HuH-7 (cell line): ENCODE results near the gene FKBP1A.

Source experiments
- DNase-seq: peaks from one replicate; pipeline ENCODE4 v3.0.0; 2011; ENCODE audit warnings: low spot score

FKBP1A gene

DNA sequence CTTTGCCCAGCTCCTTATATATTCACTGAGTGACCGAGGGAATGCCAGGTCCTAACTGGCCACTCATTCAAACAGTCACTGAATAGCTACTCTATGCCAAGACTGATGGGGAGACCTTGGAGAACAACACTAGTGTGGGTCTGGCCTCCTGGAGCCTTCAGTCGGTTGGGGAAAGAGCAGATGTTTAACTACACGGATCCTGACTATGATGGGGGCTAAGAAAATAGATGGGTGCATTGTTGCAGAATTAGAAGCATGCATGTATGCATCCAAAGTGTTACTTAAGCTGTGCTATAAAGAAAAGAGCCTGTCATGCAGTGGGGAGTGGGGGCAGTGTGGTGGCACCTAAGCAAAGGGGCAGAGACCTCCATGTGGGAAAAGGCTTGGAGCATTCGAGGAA is 6.5 kb downstream of the FKBP1A start:
- no peak for DNase-seq

DNA sequence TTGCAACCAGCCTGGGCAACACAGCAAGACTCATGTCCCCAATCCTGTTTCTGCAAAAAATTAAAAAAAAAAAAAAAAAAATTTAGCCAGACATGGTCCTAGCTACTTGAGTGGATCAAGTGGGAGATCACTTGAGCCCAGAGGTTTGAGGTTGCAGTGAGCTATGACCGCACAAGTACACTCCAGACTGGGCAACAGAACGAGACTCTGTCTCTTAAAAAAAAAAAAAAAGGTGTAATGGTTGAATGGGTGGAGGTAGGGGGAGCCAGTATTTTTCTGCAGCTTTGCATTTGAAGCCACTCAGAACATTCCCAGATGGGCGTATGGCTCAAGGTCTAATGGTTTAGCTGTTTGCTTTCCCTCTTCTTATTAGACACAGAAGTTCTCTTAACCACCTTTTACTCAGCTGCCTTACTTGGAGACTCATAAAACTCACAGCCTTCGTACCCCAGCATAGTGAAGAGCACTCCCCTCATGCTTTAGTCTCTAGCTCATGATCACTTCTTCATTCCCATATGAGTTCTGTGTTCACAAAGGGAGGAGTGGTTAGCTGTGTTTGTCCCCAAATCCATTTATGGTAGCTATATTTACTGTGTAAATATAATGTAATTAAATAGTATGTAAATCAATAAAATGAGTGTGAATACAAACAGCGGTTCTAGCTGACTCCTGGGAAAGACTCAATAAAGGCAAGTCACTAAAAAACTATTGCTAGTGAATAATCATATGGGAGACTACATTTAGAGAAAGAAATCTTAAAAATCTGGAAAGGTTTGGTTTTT is 9.0 kb downstream of the FKBP1A start:
- peak; percentile 45 for DNase-seq

- no peak for DNase-seq
Observed at GRCh38 chr20:1382670-1383069, 10.2 kb downstream of the FKBP1A start.

DNA sequence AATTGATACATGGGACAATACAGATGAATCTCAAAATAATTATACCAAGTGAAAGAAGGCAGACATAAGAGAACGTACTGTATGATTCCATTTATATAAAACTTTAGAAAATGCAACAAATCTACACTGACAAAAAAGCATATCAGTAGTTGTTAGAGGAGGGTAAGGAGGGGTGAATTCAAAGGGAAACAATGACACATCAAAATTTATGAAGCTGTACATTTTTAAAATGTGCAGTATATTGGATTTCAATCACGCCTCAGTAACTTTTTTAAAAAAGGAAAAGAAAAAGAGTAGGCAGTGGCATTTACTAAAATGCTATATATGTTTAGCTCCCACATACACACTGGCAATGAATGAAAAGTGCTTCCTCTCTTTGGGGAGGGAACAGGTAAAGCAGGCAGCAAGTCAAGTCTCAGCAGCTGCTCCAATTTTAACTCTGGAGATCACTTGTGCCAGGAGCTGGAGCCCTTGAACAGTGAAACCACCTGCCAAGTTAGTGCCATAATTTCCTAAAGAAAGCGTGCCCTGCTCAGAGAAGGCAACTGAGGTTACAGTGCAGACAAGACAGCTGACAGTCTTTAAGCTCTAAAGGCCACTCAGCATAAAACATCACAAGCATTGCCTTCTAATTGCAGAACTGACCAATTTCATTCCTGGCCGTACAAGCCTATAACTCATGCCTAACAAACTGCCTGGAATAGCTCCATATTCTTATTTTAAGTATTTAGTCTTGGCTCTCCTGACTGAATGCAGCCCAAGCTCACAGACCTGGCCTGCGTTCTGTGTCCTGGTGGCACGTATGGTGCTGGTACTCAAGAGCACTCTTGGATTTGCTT is 10.9 kb downstream of the FKBP1A start:
- DNase-seq = no peak

GRCh38 chr20:1378735-1379125 is 14.1 kb downstream of the FKBP1A start:
- DNase-seq = no peak

- DNase-seq = no peak
Observed at GRCh38 chr20:1377984-1378734, 14.7 kb downstream of the FKBP1A start.

- no peak for DNase-seq
Observed at GRCh38 chr20:1377341-1377871, 15.4 kb downstream of the FKBP1A start.

GRCh38 chr20:1376408-1377270 is 16.2 kb downstream of the FKBP1A start:
- DNase-seq = no peak

DNA sequence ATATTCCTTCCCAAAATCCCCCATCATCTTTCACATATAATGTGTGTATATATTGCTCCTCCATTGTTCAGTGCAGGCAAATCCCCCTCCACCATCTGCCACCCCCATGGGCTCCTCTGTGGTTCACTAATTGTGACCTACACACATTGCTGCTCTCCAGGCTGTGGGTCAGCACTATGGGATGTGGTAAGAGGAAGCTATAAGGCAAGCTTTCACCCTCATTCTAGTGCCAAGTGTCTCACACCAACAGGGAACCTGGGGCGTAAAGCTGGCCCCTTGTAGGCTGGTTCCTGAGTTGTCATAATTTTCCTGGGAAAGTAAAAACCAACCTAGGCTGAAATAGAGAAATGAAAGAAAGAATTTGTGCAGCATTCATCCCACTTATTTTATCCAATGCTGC is 16.8 kb downstream of the FKBP1A start:
- DNase-seq = no peak

DNA sequence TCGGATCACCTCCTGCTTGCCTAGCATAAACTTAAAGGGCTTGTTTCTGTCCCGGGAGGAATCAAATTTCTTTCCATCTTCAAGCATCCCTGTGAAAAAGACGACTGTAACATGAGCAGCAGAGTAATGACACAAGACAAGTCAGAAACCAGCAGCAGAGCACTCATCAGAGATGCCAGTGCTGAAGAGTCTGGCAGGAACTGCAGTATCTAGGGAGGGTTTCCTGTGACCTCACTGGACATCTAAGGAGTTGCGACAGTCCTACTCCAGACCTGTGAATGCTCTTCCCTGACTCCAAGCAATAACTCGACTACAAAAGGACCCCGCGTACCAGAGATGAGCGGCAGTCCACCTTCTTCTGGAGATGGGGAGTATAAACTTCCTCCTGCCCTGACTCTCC is 17.3 kb downstream of the FKBP1A start:
- DNase-seq = no peak

GRCh38 chr20:1374246-1374645 is 18.6 kb downstream of the FKBP1A start:
- DNase-seq = no peak

GRCh38 chr20:1373614-1374013 is 19.2 kb downstream of the FKBP1A start:
- no peak for DNase-seq

DNA sequence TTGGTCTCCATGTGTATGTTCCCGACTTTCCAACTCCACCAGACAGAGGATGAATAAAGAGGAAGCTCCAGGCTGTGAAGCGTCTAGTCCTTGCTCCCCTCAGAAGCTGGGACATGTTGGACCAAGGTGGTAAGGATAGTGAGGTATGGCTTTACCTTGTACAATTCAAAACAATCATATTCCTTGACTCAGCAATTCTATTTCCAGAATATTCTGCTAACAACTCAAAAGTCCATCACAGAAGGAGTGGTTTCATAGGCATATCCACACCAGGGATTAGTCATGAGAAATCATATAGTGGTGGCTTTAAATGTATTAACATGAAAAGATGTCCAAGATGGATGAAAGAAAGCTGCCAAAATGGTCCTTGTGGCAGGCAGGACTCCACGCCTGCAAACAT is 19.8 kb downstream of the FKBP1A start:
- DNase-seq = no peak

DNA sequence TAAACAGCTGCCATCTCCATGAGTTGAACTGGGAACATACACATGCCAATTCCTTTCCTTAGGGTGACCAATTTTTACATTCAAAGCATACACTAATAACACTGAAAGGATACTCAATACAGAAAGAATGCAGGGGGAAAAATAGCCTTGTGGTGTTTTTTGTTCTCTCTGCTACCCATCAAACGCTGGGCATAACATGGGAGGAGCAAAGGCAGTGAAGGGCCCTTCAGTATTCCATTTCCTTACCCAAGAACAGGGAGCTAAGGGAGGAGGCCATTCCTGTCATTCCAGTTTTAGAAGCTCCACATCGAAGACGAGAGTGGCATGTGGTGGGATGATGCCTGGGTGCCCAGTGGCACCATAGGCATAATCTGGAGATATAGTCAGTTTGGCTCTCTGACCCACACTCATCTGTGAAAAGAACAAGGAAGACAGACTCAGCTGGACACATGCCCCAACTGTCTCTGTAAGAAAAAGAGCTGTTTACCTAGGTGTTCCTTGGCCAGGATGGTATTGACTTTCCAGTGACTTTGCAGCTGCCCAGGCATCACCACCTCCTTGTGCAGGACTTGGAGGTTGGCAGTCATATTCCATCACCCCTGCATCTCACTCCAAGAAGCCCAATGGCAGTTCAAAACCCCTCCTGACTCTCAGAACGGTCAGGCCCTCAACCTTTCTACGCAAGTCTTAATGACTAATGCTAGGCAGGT is 20.9 kb downstream of the FKBP1A start:
- DNase-seq = no peak

- no peak for DNase-seq
Observed at GRCh38 chr20:1371202-1371782, 21.6 kb downstream of the FKBP1A start.

DNA sequence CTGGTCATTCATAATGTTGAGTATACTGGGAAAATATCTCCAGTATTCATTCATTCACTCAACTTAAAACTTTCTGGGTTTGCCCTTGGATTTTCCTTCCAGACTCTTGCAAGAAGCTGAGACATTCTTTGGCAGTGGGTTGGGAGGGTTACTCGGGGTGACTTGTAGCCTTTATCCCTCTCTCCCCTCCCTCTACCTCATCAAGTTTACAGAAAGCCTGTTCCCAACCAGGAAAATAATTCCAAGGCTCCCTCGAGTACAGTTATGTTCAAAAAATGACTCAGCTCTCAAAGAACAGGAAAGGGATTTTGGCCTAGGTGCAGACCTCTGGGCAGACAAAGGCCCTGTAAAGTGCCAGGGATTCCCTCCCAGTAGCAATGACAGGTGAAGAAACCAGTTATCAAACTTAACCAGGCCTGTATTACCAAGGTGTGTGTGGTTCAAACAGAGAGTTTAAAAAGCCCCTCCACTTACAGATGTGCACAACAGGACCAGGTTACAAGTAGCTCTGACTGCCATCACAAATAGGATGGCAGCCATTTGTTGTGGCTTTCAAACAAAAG is 22.2 kb downstream of the FKBP1A start:
- no peak for DNase-seq

- DNase-seq = no peak
Observed at GRCh38 chr20:1369970-1370369, 22.9 kb downstream of the FKBP1A start.

- no peak for DNase-seq
Observed at GRCh38 chr20:1368448-1369199, 24.2 kb downstream of the FKBP1A start.

GRCh38 chr20:1367479-1367878 is 25.4 kb downstream of the FKBP1A start:
- DNase-seq = no peak
